Measurements from ENCODE around the gene CSAG3. TPM values are rescaled to one million over a fixed set of nuclear protein-coding genes. Genes with fewer than 3 reads are reported as not detected.

The CSAG3 gene
- total RNA-seq, 1 donor from 2014 or later: not detected

GRCh38 chrX:152806035-152806434 is 47.0 kb downstream of the CSAG3 start:
- intact Hi-C loops (cut with micrococcal nuclease): no loop called here

Other genes with a start within 250 kb of the CSAG3 start
- 0.02 TPM in 1 of 2 replicates, not detected in the other for gene GABRQ, start 121.3 kb upstream of the CSAG3 start, total RNA-seq
- not detected in 2 replicates for gene MAGEA3, start 60.4 kb upstream of the CSAG3 start, total RNA-seq
- gene CSAG2, start 49.9 kb upstream of the CSAG3 start, total RNA-seq: not detected in 2 replicates
- not detected in 2 replicates for gene MAGEA2B, start 44.6 kb upstream of the CSAG3 start, total RNA-seq
- not detected in 2 replicates for gene CSAG1, start 25.5 kb upstream of the CSAG3 start, total RNA-seq
- not detected in 2 replicates for gene MAGEA12, start 25.5 kb upstream of the CSAG3 start, total RNA-seq
- not detected in 2 replicates for gene MAGEA2, start 5.4 kb upstream of the CSAG3 start, total RNA-seq
- gene MAGEA6, start 10.5 kb downstream of the CSAG3 start, total RNA-seq: not detected in 2 replicates
- 9.1 and 9.5 TPM in 2 replicates for gene CETN2, start 71.5 kb downstream of the CSAG3 start, total RNA-seq
- 14.6 and 14.8 TPM in 2 replicates for gene NSDHL, start 71.8 kb downstream of the CSAG3 start, total RNA-seq
- gene ZNF185, start 138.8 kb downstream of the CSAG3 start, total RNA-seq: 0.59 and 0.82 TPM in 2 replicates
- gene PNMA5, start 234.9 kb downstream of the CSAG3 start, total RNA-seq: 0.09 and 0.14 TPM in 2 replicates